Measurements from ENCODE around the gene CENATAC. TPM values are rescaled to one million over a fixed set of nuclear protein-coding genes. Genes with fewer than 3 reads are reported as not detected.
"Not testable (repeated sequence)": the region's sequence is repeated elsewhere in the genome, so short reads cannot be mapped to it uniquely, and the experiment has no call there.

CENATAC gene
- polyA plus RNA-seq, 4 donors, result 15.0 to 23.9 (median 17.1) TPM

DNA sequence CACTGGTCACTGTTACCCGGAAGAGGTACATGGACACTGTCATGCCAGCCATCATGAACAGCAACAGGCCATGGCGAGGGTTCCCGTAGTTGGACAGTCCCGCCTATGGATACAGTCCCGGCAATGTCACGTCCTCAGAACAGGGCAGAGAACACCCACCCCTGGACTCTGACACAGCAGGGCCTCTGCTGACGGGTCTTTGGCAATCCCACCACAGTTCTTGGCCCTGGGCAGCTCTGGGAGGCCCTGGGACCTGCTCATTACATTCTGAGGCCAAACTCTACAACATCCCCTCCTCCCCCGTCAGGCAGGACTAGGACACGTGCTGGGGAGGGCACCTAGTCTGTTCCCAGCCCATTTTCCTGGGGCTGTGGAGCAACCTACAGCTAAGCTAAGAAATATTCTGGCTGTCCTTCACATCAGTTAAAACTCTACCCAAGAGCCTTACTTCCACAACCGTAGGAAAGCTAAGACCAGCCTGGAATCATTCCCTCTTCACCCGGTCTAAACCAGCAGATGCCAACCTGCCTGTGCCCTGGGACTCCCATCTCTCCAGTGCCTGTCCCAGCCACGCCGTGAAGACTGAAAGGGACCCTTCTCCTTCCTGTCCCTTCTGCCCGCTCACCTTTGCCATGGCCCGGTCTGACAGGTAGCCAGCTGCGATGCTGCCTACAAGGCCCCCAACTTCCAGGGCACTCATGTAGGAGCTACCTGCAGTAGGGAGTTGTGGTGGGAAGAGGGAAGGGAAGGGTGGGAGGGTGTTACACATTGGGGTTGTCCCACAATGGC, 28.2 kb downstream of the CENATAC start:
- no peak for DNase-seq (ENCODE audit: low read depth in 4 of 4, low spot score in 3 of 4)

GRCh38 chr11:119026970-119027369, 29.0 kb downstream of the CENATAC start:
- DNase-seq (ENCODE audit: low read depth in 4 of 4, low spot score in 3 of 4), result no peak

- DNase-seq (ENCODE audit: low read depth in 4 of 4, low spot score in 3 of 4), result no peak
Measured at GRCh38 chr11:119027561-119028345, 29.8 kb downstream of the CENATAC start.

- DNase-seq (ENCODE audit: low read depth in 4 of 4, low spot score in 3 of 4), result no peak
Measured at GRCh38 chr11:119028346-119029068, 30.6 kb downstream of the CENATAC start.

DNA sequence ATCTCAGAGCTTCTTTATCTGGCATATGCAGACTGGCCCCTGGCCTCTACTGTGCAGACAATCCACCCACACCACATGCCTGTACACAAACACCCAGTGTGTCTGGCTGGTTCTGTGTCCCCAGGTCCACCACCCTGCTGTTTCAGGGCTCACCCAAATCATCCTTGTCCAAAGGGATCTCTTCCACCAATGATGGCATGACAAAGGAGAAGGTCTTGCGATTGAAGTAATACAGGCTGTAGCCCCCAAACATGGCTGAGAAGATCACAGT, 31.1 kb downstream of the CENATAC start:
- DNase-seq (ENCODE audit: low read depth in 4 of 4, low spot score in 3 of 4), result no peak

GRCh38 chr11:119029340-119030028, 31.5 kb downstream of the CENATAC start:
- peak in 2 of 4 donors; percentile 57 to 65 for DNase-seq (ENCODE audit: low read depth in 4 of 4, low spot score in 3 of 4)

- DNase-seq (ENCODE audit: low read depth in 4 of 4, low spot score in 3 of 4), result no peak
Measured at GRCh38 chr11:119030029-119030328, 32.0 kb downstream of the CENATAC start.

- DNase-seq (ENCODE audit: low read depth in 4 of 4, low spot score in 3 of 4), result peak; percentile 90 to 93 (median 92)
Measured at GRCh38 chr11:119030329-119031047, 32.5 kb downstream of the CENATAC start, which contains the start of gene SLC37A4. Gene SLC37A4, minus strand, starts transcription at chr11:119030877.

DNA sequence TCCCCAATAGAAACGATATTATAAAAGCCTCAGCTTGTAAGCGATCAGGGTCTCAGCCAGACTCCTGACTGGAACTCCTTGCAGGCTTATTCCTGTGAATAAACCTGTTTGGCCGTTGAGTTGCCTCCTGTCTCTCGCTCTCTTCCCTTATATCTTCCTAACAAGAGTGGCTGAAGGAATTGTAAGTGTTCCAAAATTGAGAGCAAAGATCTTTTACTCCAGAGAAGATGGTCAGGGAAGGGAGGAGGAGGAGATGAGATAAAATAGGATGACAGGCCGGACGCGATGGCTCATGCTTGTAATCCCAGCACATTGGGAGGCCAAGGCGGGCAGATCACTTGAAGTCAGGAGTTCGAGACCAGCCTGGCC, 34.0 kb downstream of the CENATAC start:
- no peak for DNase-seq (ENCODE audit: low read depth in 4 of 4, low spot score in 3 of 4)

GRCh38 chr11:119033421-119033820, 35.5 kb downstream of the CENATAC start:
- DNase-seq (ENCODE audit: low read depth in 4 of 4, low spot score in 3 of 4), result not testable (repeated sequence)

- no peak for DNase-seq (ENCODE audit: low read depth in 4 of 4, low spot score in 3 of 4)
Measured at GRCh38 chr11:119034813-119035212, 36.9 kb downstream of the CENATAC start.

- no peak for DNase-seq (ENCODE audit: low read depth in 4 of 4, low spot score in 3 of 4)
Measured at GRCh38 chr11:119038884-119039283, 40.9 kb downstream of the CENATAC start.

GRCh38 chr11:119039471-119039870, 41.5 kb downstream of the CENATAC start:
- DNase-seq (ENCODE audit: low read depth in 4 of 4, low spot score in 3 of 4), result not testable (repeated sequence)

GRCh38 chr11:119041821-119042514, 44.0 kb downstream of the CENATAC start:
- no peak for DNase-seq (ENCODE audit: low read depth in 4 of 4, low spot score in 3 of 4)

DNA sequence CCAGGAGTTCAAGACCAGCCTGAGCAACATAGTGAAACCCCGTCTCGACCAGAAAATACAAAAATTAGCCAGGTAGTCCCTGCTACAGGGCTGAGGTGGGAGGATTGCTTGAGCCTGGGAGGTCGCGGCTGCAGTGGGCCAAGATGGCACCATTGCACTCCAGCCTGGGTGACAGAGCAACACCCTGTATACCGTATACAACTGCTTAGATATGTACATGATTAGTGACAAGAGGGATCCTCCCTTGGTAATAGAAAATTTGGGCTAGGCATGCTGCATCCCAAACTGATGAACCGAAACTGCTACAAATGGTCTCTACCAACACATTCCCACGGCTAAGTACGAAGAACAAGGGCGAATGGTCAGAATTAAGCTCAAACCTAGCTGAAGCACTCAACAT, 45.0 kb downstream of the CENATAC start:
- no peak for DNase-seq (ENCODE audit: low read depth in 4 of 4, low spot score in 3 of 4)

DNA sequence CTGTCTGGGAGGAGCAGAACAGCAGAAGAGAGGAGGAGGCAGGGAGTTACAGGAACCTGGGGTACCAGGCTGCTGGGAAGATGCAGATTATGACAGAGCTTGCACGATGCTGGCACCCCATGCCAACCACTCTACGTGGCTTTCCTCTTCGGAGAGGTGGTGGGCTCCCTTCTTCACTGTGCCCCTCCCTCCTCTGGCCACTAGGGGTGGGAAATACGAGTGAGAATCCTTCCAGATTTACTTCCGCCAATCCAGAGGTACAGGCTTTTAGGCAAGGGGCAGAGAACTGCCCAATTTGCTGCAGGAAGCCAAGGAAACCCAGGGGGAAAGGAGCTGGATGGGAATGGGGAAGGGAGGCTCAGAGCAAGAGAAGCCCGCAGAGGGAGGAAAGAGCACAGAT, 46.8 kb downstream of the CENATAC start:
- no peak for DNase-seq (ENCODE audit: low read depth in 4 of 4, low spot score in 3 of 4)

- DNase-seq (ENCODE audit: low read depth in 4 of 4, low spot score in 3 of 4), result no peak
Measured at GRCh38 chr11:119046489-119046888, 48.6 kb downstream of the CENATAC start.

- no peak for DNase-seq (ENCODE audit: low read depth in 4 of 4, low spot score in 3 of 4)
Measured at GRCh38 chr11:119047205-119047604, 49.3 kb downstream of the CENATAC start.

- DNase-seq (ENCODE audit: low read depth in 4 of 4, low spot score in 3 of 4), result no peak
Measured at GRCh38 chr11:119048644-119049043, 50.7 kb downstream of the CENATAC start.

GRCh38 chr11:119049081-119049480, 51.1 kb downstream of the CENATAC start:
- DNase-seq (ENCODE audit: low read depth in 4 of 4, low spot score in 3 of 4), result no peak

All from right renal pelvis (tissue), 4 donors.